H1 (cell line): Measurements from ENCODE around the gene SNURF. TPM values are rescaled to one million over a fixed set of nuclear protein-coding genes. Genes with fewer than 3 reads are reported as not detected.
"Not testable (repeated sequence)": the region's sequence is repeated elsewhere in the genome, so short reads cannot be mapped to it uniquely, and the experiment has no call there.

Experiments used
- CTCF ChIA-PET: fragments of 300-600 bp; sonication (Branson Sonifier 250); formaldehyde crosslinking; loops from one replicate; lab custom pipeline; 2021; ENCODE audit not compliant: partially characterized antibody; lab: Charles Lee
- POLR2A ChIA-PET: fragments of 300-600 bp; sonication (Branson Sonifier 250); formaldehyde crosslinking; loops from one replicate; lab custom pipeline; 2021; ENCODE audit warnings: inconsistent platforms; ENCODE audit not compliant: partially characterized antibody; lab: Charles Lee
- DNase-seq, 2 experiments: peaks; one replicate each; pipeline versions ENCODE4 v3.0.0 to v3.0.0-alpha.2; 2010 to 2022; ENCODE audit warnings: low spot score in 2 of 2, low read depth in 1 of 2, mixed read lengths in 1 of 2
- FAIRE-seq: peaks from 2 replicates; lab custom pipeline; 2011; peaks lifted over from hg19 to GRCh38; lab: Jason Lieb, UNC
- H2AFZ ChIP-seq: 2 replicates; pipeline ENCODE4 v1.8.1; 2012; ENCODE audit warnings: low read length, inconsistent platforms
- H2AK5ac ChIP-seq: 2 replicates; pipeline ENCODE4 v1.6.1; 2013; ENCODE audit warnings: low read depth, low read length
- H2BK120ac ChIP-seq: replicated peaks from 2 replicates; pipeline ENCODE3; 2013; ENCODE audit warnings: low read depth, low read length, inconsistent platforms
- H2BK12ac ChIP-seq: 2 replicates; pipeline ENCODE4 v1.6.1; 2013; ENCODE audit warnings: low read depth, low read length
- H2BK15ac ChIP-seq: 2 replicates; pipeline ENCODE4 v1.6.1; 2013; ENCODE audit warnings: low read length
- H2BK20ac ChIP-seq: 2 replicates; pipeline ENCODE4 v1.6.1; 2013; ENCODE audit warnings: low read length
- H2BK5ac ChIP-seq: 2 replicates; pipeline ENCODE4 v1.6.1; 2013; ENCODE audit warnings: low read depth, low read length
- H3K14ac ChIP-seq: 2 replicates; pipeline ENCODE4 v1.6.1; 2013; ENCODE audit warnings: inconsistent platforms; ENCODE audit not compliant: insufficient read length
- H3K18ac ChIP-seq: 2 replicates; pipeline ENCODE4 v1.6.1; 2013; ENCODE audit warnings: low read length; ENCODE audit errors: extremely low read depth
- H3K23ac ChIP-seq: 2 replicates; pipeline ENCODE4 v1.6.1; 2013; ENCODE audit warnings: inconsistent platforms; ENCODE audit not compliant: insufficient read length
- H3K23me2 ChIP-seq: 2 replicates; pipeline ENCODE4 v1.6.1; 2013; ENCODE audit warnings: low read depth, low read length
- H3K27ac ChIP-seq: 2 replicates; pipeline ENCODE4 v1.6.1; 2011; ENCODE audit warnings: low read depth, low read length, inconsistent platforms
- H3K27me3 ChIP-seq, 4 experiments: replicated peaks in 1 of 4; 1 replicate in 1 of 4; 2 replicates in 3 of 4; pipeline versions ENCODE4 v1.6.1 to v1.8.1; 2011 to 2013; ENCODE audit warnings: low read length in 3 of 4, mild to moderate bottlenecking in 3 of 4, inconsistent platforms in 2 of 4, mixed read lengths in 2 of 4, moderate library complexity in 1 of 4; ENCODE audit not compliant: control insufficient read depth in 3 of 4, insufficient read depth in 3 of 4; ENCODE audit errors: extremely low read depth in 1 of 4
- H3K36me3 ChIP-seq, 4 experiments: 2 replicates each; pipeline versions ENCODE4 v1.6.1 to v1.8.1; 2011 to 2013; ENCODE audit warnings: mild to moderate bottlenecking in 4 of 4, low read length in 3 of 4, moderate library complexity in 2 of 4, control low read depth in 1 of 4, inconsistent platforms in 1 of 4; ENCODE audit not compliant: insufficient read depth in 4 of 4, control insufficient read depth in 2 of 4
- H3K4ac ChIP-seq: replicated peaks from 2 replicates; pipeline ENCODE3; 2013; ENCODE audit warnings: low read length, low read depth, mixed read lengths, inconsistent platforms; ENCODE audit not compliant: insufficient read length
- H3K4me1 ChIP-seq, 4 experiments: replicated peaks in 1 of 4; 1 replicate in 1 of 4; 2 replicates in 3 of 4; pipeline versions ENCODE4 v1.6.1 to v1.8.1; 2011 to 2013; ENCODE audit warnings: low read length in 3 of 4, inconsistent platforms in 2 of 4, mixed read lengths in 1 of 4; ENCODE audit not compliant: insufficient read depth in 4 of 4, control insufficient read depth in 3 of 4
- H3K4me2 ChIP-seq, 2 experiments: 2 replicates each; pipeline versions ENCODE4 v1.6.1 to v1.8.1; 2011 to 2013; ENCODE audit warnings: low read depth in 2 of 2, low read length in 2 of 2, control low read depth in 1 of 2, inconsistent platforms in 1 of 2, mild to moderate bottlenecking in 1 of 2; ENCODE audit not compliant: insufficient read depth in 1 of 2
- H3K4me3 ChIP-seq, 4 experiments: fragments of 200-600, 300-600 bp in 1 of 4; sonication (generic), shearing (Covaris generic), sonication (Bioruptor Twin) in 1 of 4; 2 replicates each; pipeline versions ENCODE4 v1.5.1 to v1.8.1; 2011 to 2016; ENCODE audit warnings: low read length in 4 of 4, low read depth in 3 of 4, control low read depth in 2 of 4, inconsistent platforms in 2 of 4, mild to moderate bottlenecking in 2 of 4, mixed read lengths in 1 of 4, moderate library complexity in 1 of 4; ENCODE audit not compliant: insufficient read depth in 2 of 4; ENCODE audit errors: extremely low read depth in 1 of 4
- H3K56ac ChIP-seq: replicated peaks from 2 replicates; pipeline ENCODE3; 2013; ENCODE audit warnings: low read depth, mild to moderate bottlenecking, mixed read lengths, low read length, inconsistent platforms; ENCODE audit not compliant: insufficient read length
- H3K79me1 ChIP-seq: 2 replicates; pipeline ENCODE4 v1.6.1; 2013; ENCODE audit warnings: low read depth, low read length, control low read depth
- H3K79me2 ChIP-seq, 2 experiments: 2 replicates each; pipeline versions ENCODE4 v1.6.1 to v1.8.1; 2012 to 2013; ENCODE audit warnings: low read length in 2 of 2, mild to moderate bottlenecking in 2 of 2, inconsistent platforms in 1 of 2; ENCODE audit not compliant: insufficient read depth in 2 of 2, control insufficient read depth in 1 of 2
- H3K9ac ChIP-seq, 4 experiments: replicated peaks in 1 of 4; 1 replicate in 1 of 4; 2 replicates in 3 of 4; pipeline versions ENCODE4 v1.6.1 to v1.8.1; 2011 to 2013; ENCODE audit warnings: low read depth in 3 of 4, low read length in 3 of 4, control low read depth in 2 of 4, mild to moderate bottlenecking in 2 of 4, moderate library complexity in 2 of 4, inconsistent platforms in 1 of 4; ENCODE audit errors: extremely low read depth in 1 of 4
- H3K9me3 ChIP-seq, 2 experiments: 2 replicates each; pipeline versions ENCODE4 v1.6.1 to v1.8.1; 2012 to 2013; ENCODE audit warnings: mild to moderate bottlenecking in 2 of 2, moderate library complexity in 2 of 2, control low read depth in 1 of 2, inconsistent platforms in 1 of 2, low read depth in 1 of 2, low read length in 1 of 2, mixed read lengths in 1 of 2; ENCODE audit not compliant: insufficient read depth in 2 of 2
- H4K20me1 ChIP-seq, 2 experiments: replicated peaks in 1 of 2; 2 replicates each; pipeline versions ENCODE3 to v1.8.1; 2011 to 2013; ENCODE audit warnings: inconsistent platforms in 2 of 2, low read length in 2 of 2, mild to moderate bottlenecking in 1 of 2; ENCODE audit not compliant: insufficient read depth in 2 of 2, control insufficient read depth in 1 of 2
- H4K5ac ChIP-seq: 2 replicates; pipeline ENCODE4 v1.6.1; 2013; ENCODE audit warnings: low read length, low read depth, mixed read lengths, inconsistent platforms; ENCODE audit not compliant: insufficient read length
- H4K8ac ChIP-seq: 2 replicates; pipeline ENCODE4 v1.8.0; 2013; ENCODE audit warnings: mild to moderate bottlenecking, moderate library complexity, low read length, inconsistent platforms; ENCODE audit not compliant: insufficient read depth; ENCODE audit errors: extremely low read depth
- H4K91ac ChIP-seq: replicated peaks from 2 replicates; pipeline ENCODE3; 2013; ENCODE audit warnings: low read length, mixed read lengths, inconsistent platforms; ENCODE audit not compliant: insufficient read length
- BCL11A ChIP-seq, 2 experiments: IDR thresholded peaks; one replicate each; pipeline ENCODE4 v1.6.1; 2011; ENCODE audit warnings: low read depth in 2 of 2, low read length in 2 of 2, mild to moderate bottlenecking in 2 of 2
- JUN ChIP-seq: IDR thresholded peaks from 2 replicates; pipeline ENCODE4 v1.6.1; 2011; ENCODE audit warnings: low read depth, mild to moderate bottlenecking, improper control_type of control experiment, low read length
- POU5F1 ChIP-seq: IDR thresholded peaks from 2 replicates; pipeline ENCODE4 v1.6.1; 2011; ENCODE audit warnings: low read depth, mild to moderate bottlenecking, low read length, moderate library complexity
- SIN3A ChIP-seq, 2 experiments: IDR thresholded peaks in 1 of 2; conservative IDR thresholded peaks in 1 of 2; 2 replicates each; pipeline ENCODE4 v1.6.1; 2011 to 2012; ENCODE audit warnings: low read length in 2 of 2, improper control_type of control experiment in 1 of 2, low read depth in 1 of 2, mild to moderate bottlenecking in 1 of 2
- YY1 ChIP-seq: IDR thresholded peaks from 2 replicates; pipeline ENCODE4 v1.6.1; 2011; ENCODE audit warnings: low read depth, mild to moderate bottlenecking, low read length
- WGBS, 2 experiments: shearing (Covaris generic) in 1 of 2; methylation state at CpG; one replicate each; pipeline versions ENCODE4 v1.1.6 to v1.1.7; 2013 to 2015; ENCODE audit warnings: low lambda C conversion rate in 2 of 2, mixed read lengths in 2 of 2, inconsistent platforms in 1 of 2, low coverage in 1 of 2, missing lambda C conversion rate in 1 of 2; ENCODE audit not compliant: insufficient replicate concordance in 2 of 2, insufficient coverage in 1 of 2, insufficient read length in 1 of 2; ENCODE audit errors: extremely low coverage in 1 of 2, missing lambda C conversion rate in 1 of 2; 5-methylcytosine and 5-hydroxymethylcytosine counted together
- polyA plus RNA-seq, 7 experiments: library from polyadenylated mRNA; depleted of rRNA in 3 of 7; stranded (reverse) in 5 of 7; unstranded in 2 of 7; fragments of >200 nt in 5 of 7; fragments of 200-250 nt in 2 of 7; gene quantifications; 1 replicate in 5 of 7; 2 replicates in 1 of 7; 4 replicates in 1 of 7; pipeline versions ENCODE4 v1.2.1 to v1.2.3, GENCODE V29; 2011 to 2013; ENCODE audit warnings: missing spikeins in 2 of 7, mixed read lengths in 2 of 7
- total RNA-seq: library from RNA; stranded (reverse); fragmentation: NEBNext Ultra II Directional; extraction: Animal tissue kit (Norgen Biotek cat#: 25700); gene quantifications from 2 replicates; pipeline ENCODE4 v1.2.1, GENCODE V29; 2021

SNURF gene
- total and polyA plus RNA-seq, 2 of the 8 experiments (the other 6 are each of a cell fraction or from before 2014, with no cell fraction given), result 9.9 to 76.5 TPM

DNA sequence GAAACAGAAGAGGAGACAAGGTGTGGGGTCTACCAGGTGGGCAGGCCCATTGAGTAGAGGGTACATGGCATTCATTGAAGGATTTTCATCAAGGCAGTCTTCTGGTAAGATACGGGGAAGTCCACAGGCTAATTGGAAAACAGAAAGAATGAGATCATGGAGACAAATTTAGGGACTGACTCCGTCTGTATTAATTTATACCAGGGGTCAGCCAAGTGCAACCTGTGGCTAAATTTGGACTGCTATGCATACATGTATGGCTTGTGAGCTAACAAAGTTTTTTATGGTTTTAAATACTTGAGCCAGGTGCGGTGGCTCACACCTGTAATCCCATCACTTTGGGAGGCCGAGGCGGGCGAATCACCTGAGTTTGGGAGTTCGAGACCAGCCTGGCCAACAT lies 21.1 kb upstream of the SNURF start (continued):
- TF ChIP-seq JUN (no peak), SIN3A (conservative IDR thresholded peaks at IDR 0.05 in 1 of 2, IDR thresholded peaks at IDR 0.05 in 1 of 2; ENCODE audit: low read depth in 1 of 2, low read length in 2 of 2) (no peak), YY1 (no peak), BCL11A (IDR thresholded peaks at IDR 0.05; ENCODE audit: low read depth in 2 of 2, low read length in 2 of 2) (no peak), POU5F1 (no peak)

- H4K5ac ChIP-seq, H4K20me1 ChIP-seq, H3K27ac ChIP-seq, H3K79me1 ChIP-seq, H2BK15ac ChIP-seq, H3K36me3 ChIP-seq, H3K23ac ChIP-seq, H4K91ac ChIP-seq, H3K27me3 ChIP-seq, H3K14ac ChIP-seq, H3K18ac ChIP-seq, H3K56ac ChIP-seq, H3K23me2 ChIP-seq, H3K4ac ChIP-seq, H2BK5ac ChIP-seq, H3K4me3 ChIP-seq, H2BK120ac ChIP-seq, H3K4me1 ChIP-seq, H2AK5ac ChIP-seq, H3K4me2 ChIP-seq, H3K79me2 ChIP-seq, FAIRE-seq, H2BK20ac ChIP-seq, H3K9ac ChIP-seq, H2BK12ac ChIP-seq, H2AFZ ChIP-seq, H4K8ac ChIP-seq: not testable (repeated sequence)
- H3K9me3 ChIP-seq, result peaks cover 0 to 12% of the 10 kb centered on the region in 2 experiments; a peak in 3 of 4 replicates
- CTCF ChIA-PET, result interaction anchor here (0.6 kb wide), 1 partner anchor 1293 kb away, joined by 4 read pairs; no protein-coding TSS in a partner anchor
- POLR2A ChIA-PET, result interaction anchor here (0.9 kb wide), 1 partner anchor 17 kb away, joined by 3 read pairs; the partner anchor contains the start of genes SNRPN and SNURF
- 93% methylated on average over 3 of the region's 3 CpGs; no CpG with 5 or more reads in 1 of the 2 experiments for WGBS, 2 experiments
- peak in 1 of 2 experiments; percentile 11 for DNase-seq
These were observed 16.6 kb upstream of the SNURF start for GRCh38 chr15:24938224-24938623.
